Liver (tissue), 3 donors: Measurements from ENCODE around the gene ANGPT4.

Source experiments
- GABPA ChIP-seq, 2 donors: IDR thresholded peaks in 1 of 2; conservative IDR thresholded peaks in 1 of 2; 2 replicates each; pipeline ENCODE4 v1.6.1; 2016; ENCODE audit warnings: antibody characterized with exemption in 2 of 2, mild to moderate bottlenecking in 1 of 2, moderate library complexity in 1 of 2
- NR2F2 ChIP-seq: IDR thresholded peaks from 2 replicates; pipeline ENCODE4 v1.6.1; 2016; ENCODE audit warnings: antibody characterized with exemption
- RAD21 ChIP-seq, 2 donors: IDR thresholded peaks; 2 replicates each; pipeline ENCODE4 v1.6.1; 2016; ENCODE audit warnings: antibody characterized with exemption in 2 of 2, mild to moderate bottlenecking in 2 of 2
- SP1 ChIP-seq: IDR thresholded peaks from 2 replicates; pipeline ENCODE4 v1.6.1; 2018; ENCODE audit warnings: antibody characterized with exemption, mild to moderate bottlenecking
- TAF1 ChIP-seq: conservative IDR thresholded peaks from 2 replicates; pipeline ENCODE4 v1.6.1; 2016; ENCODE audit warnings: antibody characterized with exemption, mild to moderate bottlenecking
- YY1 ChIP-seq: IDR thresholded peaks from 2 replicates; pipeline ENCODE4 v1.6.1; 2016; ENCODE audit warnings: antibody characterized with exemption, mild to moderate bottlenecking
- TF ChIP-seq, protein P1 (sequence below): fragments of 150-350 bp; IDR thresholded peaks from 2 replicates; pipeline ENCODE4 v1.5.1; 2017; ENCODE audit warnings: improper control_type of control experiment, low read depth, low read length; ENCODE audit not compliant: missing input control
- TF ChIP-seq, protein P2 (sequence below): IDR thresholded peaks from 2 replicates; pipeline ENCODE4 v1.6.1; 2016; ENCODE audit warnings: antibody characterized with exemption, mild to moderate bottlenecking
- donor health status: healthy.
- donor health status: healthy.

DNA sequence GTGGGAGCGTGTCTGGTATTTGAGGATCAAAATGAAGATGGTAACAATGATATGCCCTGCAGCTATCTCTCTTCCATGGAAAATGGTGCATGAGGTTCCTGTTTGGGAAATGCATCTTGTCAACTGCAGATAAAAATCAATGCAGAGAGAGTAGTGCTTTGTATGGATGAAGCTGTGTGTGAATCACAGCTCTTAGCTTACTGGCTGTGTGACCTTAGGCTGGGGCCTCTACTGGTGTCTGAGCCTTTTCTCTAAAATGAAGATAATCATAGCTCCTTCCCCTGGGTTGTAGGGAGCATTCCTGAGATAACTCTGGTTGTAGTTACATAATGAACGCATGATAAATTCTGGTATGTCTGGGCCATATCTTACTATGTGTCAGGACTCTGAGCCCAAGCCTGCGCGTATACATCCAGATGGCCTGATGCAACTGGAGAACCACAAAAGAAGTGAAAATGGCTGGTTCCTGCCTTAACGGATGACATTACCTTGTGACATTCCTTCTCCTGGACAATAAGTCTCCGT lies 19.6 kb downstream of the ANGPT4 start:
- TF ChIP-seq GABPA (IDR thresholded peaks at IDR 0.05 in 1 of 2, conservative IDR thresholded peaks at IDR 0.05 in 1 of 2) (no peak), YY1 (no peak), RAD21 (IDR thresholded peaks at IDR 0.05) (no peak), TAF1 (no peak), NR2F2 (no peak), SP1 (no peak)
- TF ChIP-seq, protein P1, sequence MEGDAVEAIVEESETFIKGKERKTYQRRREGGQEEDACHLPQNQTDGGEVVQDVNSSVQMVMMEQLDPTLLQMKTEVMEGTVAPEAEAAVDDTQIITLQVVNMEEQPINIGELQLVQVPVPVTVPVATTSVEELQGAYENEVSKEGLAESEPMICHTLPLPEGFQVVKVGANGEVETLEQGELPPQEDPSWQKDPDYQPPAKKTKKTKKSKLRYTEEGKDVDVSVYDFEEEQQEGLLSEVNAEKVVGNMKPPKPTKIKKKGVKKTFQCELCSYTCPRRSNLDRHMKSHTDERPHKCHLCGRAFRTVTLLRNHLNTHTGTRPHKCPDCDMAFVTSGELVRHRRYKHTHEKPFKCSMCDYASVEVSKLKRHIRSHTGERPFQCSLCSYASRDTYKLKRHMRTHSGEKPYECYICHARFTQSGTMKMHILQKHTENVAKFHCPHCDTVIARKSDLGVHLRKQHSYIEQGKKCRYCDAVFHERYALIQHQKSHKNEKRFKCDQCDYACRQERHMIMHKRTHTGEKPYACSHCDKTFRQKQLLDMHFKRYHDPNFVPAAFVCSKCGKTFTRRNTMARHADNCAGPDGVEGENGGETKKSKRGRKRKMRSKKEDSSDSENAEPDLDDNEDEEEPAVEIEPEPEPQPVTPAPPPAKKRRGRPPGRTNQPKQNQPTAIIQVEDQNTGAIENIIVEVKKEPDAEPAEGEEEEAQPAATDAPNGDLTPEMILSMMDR, result no peak
- TF ChIP-seq, protein P2, sequence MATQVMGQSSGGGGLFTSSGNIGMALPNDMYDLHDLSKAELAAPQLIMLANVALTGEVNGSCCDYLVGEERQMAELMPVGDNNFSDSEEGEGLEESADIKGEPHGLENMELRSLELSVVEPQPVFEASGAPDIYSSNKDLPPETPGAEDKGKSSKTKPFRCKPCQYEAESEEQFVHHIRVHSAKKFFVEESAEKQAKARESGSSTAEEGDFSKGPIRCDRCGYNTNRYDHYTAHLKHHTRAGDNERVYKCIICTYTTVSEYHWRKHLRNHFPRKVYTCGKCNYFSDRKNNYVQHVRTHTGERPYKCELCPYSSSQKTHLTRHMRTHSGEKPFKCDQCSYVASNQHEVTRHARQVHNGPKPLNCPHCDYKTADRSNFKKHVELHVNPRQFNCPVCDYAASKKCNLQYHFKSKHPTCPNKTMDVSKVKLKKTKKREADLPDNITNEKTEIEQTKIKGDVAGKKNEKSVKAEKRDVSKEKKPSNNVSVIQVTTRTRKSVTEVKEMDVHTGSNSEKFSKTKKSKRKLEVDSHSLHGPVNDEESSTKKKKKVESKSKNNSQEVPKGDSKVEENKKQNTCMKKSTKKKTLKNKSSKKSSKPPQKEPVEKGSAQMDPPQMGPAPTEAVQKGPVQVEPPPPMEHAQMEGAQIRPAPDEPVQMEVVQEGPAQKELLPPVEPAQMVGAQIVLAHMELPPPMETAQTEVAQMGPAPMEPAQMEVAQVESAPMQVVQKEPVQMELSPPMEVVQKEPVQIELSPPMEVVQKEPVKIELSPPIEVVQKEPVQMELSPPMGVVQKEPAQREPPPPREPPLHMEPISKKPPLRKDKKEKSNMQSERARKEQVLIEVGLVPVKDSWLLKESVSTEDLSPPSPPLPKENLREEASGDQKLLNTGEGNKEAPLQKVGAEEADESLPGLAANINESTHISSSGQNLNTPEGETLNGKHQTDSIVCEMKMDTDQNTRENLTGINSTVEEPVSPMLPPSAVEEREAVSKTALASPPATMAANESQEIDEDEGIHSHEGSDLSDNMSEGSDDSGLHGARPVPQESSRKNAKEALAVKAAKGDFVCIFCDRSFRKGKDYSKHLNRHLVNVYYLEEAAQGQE, result no peak
